ENCODE measurements around the gene PRKD1. TPM values are rescaled to one million over a fixed set of nuclear protein-coding genes. Genes with fewer than 3 reads are reported as not detected.

The PRKD1 gene
- total RNA-seq, 2 experiments from 2014 or later, result not detected

DNA sequence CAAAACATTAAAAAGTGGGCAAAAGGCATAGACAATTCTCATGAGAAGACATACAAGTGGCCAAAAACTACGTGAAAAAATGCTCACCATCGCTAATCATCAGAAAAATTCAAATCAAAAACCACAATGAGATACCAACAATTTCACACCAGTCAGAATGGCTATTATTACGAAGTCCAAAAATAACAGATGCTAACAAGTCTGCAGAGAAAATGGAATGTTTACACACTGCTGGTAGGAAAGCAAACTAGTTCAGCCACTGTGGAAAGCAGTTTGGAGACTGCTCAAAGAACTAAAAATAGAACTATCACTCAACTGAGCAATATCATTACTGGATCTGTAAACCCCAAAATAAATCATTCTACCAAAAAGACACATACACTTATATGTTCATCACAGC, 76.2 kb downstream of the PRKD1 start:
- Mint-ChIP-seq H3K4me1 (ENCODE audit: low read depth) (no peaks in the 10 kb centered on the region), H3K36me3 (ENCODE audit: low read depth) (no peaks in the 10 kb centered on the region), H3K27me3 (no peaks in the 10 kb centered on the region), H3K9me3 (peaks cover 35% of the 10 kb centered on the region), H3K4me3 (no peak overlapping the region), H3K27ac (no peak overlapping the region)
- ATAC-seq (ENCODE audit: poor library complexity) (no peak), DNase-seq (no peak)
- H3K4me3 ChIP-seq (ENCODE audit: low read length), result no peak overlapping the region
- no peaks in the 10 kb centered on the region for H3K36me3 ChIP-seq (ENCODE audit: insufficient read depth, low read length)
- TF ChIP-seq, protein P1, sequence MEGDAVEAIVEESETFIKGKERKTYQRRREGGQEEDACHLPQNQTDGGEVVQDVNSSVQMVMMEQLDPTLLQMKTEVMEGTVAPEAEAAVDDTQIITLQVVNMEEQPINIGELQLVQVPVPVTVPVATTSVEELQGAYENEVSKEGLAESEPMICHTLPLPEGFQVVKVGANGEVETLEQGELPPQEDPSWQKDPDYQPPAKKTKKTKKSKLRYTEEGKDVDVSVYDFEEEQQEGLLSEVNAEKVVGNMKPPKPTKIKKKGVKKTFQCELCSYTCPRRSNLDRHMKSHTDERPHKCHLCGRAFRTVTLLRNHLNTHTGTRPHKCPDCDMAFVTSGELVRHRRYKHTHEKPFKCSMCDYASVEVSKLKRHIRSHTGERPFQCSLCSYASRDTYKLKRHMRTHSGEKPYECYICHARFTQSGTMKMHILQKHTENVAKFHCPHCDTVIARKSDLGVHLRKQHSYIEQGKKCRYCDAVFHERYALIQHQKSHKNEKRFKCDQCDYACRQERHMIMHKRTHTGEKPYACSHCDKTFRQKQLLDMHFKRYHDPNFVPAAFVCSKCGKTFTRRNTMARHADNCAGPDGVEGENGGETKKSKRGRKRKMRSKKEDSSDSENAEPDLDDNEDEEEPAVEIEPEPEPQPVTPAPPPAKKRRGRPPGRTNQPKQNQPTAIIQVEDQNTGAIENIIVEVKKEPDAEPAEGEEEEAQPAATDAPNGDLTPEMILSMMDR (IDR thresholded peaks at IDR 0.05), result no peak
- ChIA-PET POLR2A (no interaction called here), CTCF (no interaction called here)
- H3K9me3 ChIP-seq (ENCODE audit: control insufficient read depth in 1 of 2, insufficient read depth in 1 of 2, low read length in 2 of 2), result peaks cover 0 to 7% of the 10 kb centered on the region in 2 experiments
- H3K27me3 ChIP-seq (ENCODE audit: control insufficient read depth in 1 of 2, insufficient read depth in 2 of 2, low read length in 2 of 2), result no peaks in the 10 kb centered on the region
- H3K4me1 ChIP-seq (ENCODE audit: insufficient read depth, low read length), result no peaks in the 10 kb centered on the region
- intact Hi-C loops (cut with DNase I, micrococcal nuclease), result no loop called here
- H3K27ac ChIP-seq (ENCODE audit: low read depth in 1 of 2, low read length in 2 of 2), result no peak overlapping the region

DNA sequence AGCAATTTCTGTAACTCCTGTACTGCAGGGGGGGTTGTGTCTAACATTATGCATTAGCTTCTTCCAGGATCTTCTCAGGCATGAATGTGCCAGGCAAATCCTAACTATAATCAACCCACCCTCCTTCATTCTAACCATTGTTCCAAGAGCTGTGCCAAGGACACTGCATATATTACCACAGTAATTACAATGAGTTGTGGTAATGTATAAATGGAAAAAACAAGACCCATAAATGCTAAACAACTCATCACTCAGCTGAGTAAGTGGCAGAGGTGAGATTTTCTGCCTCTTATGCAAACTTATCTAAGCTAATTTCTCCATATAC, 80.6 kb downstream of the PRKD1 start:
- Histone ChIP-seq H3K27ac (ENCODE audit: low read depth in 1 of 2, low read length in 2 of 2) (no peak overlapping the region), H3K27me3 (ENCODE audit: control insufficient read depth in 1 of 2, insufficient read depth in 2 of 2, low read length in 2 of 2) (no peaks in the 10 kb centered on the region), H3K36me3 (ENCODE audit: insufficient read depth, low read length) (no peaks in the 10 kb centered on the region), H3K4me3 (ENCODE audit: low read length) (no peak overlapping the region), H3K9me3 (ENCODE audit: control insufficient read depth in 1 of 2, insufficient read depth in 1 of 2, low read length in 2 of 2) (no peaks in the 10 kb centered on the region), H3K4me1 (ENCODE audit: insufficient read depth, low read length) (no peaks in the 10 kb centered on the region)
- CTCF ChIA-PET, result no interaction called here
- DNase-seq (no peak), ATAC-seq (ENCODE audit: poor library complexity) (no peak)
- Mint-ChIP-seq H3K9me3 (peaks cover 17% of the 10 kb centered on the region), H3K27me3 (no peaks in the 10 kb centered on the region), H3K36me3 (ENCODE audit: low read depth) (no peaks in the 10 kb centered on the region), H3K27ac (no peak overlapping the region), H3K4me3 (no peak overlapping the region), H3K4me1 (ENCODE audit: low read depth) (no peaks in the 10 kb centered on the region)
- TF ChIP-seq, protein P1 (IDR thresholded peaks at IDR 0.05), result no peak
- intact Hi-C loops (cut with DNase I, micrococcal nuclease), result no loop called here
- POLR2A ChIA-PET, result no interaction called here

DNA sequence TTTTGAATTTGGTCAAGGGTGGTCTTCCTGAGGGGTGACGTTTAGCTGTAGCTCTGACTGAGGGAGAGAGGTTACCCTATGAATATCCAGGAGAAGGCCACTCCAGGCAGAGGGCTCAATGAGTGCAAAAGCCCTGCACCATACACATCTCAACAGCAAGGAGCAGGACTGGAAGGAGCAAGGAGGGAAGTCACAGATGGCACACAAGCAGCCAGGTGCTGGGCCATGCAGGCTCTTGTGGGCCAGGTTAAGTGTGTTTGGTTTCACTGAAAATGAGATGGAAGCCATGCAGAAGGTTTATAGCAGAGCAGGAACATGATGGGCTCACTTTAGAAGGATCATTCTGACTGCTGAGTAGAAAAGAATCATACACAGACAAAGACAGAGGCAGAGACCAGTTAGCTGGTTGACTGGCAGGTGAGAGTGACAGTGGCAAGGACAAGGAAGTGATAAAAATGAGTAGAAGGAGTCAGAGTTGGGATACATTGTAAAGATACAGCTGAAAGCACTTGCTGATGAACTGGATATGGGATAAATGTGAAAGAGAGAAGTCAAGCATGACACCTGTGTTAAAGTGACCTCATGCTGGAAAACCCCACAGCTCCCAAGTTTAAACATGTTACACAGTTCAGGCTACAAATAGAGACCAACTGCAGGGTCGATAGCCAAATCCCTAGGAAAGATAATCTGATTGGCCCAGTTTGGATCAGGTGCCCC, 81.2 kb downstream of the PRKD1 start:
- ATAC-seq (ENCODE audit: poor library complexity), result no peak
- H3K27ac ChIP-seq (ENCODE audit: low read depth in 1 of 2, low read length in 2 of 2), result no peak overlapping the region
- POLR2A ChIA-PET, result no interaction called here
- Mint-ChIP-seq H3K4me3 (no peak overlapping the region), H3K4me1 (ENCODE audit: low read depth) (no peaks in the 10 kb centered on the region), H3K27me3 (no peaks in the 10 kb centered on the region), H3K27ac (no peak overlapping the region), H3K36me3 (ENCODE audit: low read depth) (no peaks in the 10 kb centered on the region), H3K9me3 (peaks cover 13% of the 10 kb centered on the region)
- DNase-seq, result no peak
- no peak overlapping the region for H3K4me3 ChIP-seq (ENCODE audit: low read length)
- no peaks in the 10 kb centered on the region for H3K9me3 ChIP-seq (ENCODE audit: control insufficient read depth in 1 of 2, insufficient read depth in 1 of 2, low read length in 2 of 2)
- intact Hi-C loops (cut with DNase I, micrococcal nuclease), result no loop called here
- TF ChIP-seq, protein P1 (IDR thresholded peaks at IDR 0.05), result no peak
- H3K4me1 ChIP-seq (ENCODE audit: insufficient read depth, low read length), result no peaks in the 10 kb centered on the region
- CTCF ChIA-PET, result no interaction called here
- H3K27me3 ChIP-seq (ENCODE audit: control insufficient read depth in 1 of 2, insufficient read depth in 2 of 2, low read length in 2 of 2), result no peaks in the 10 kb centered on the region
- no peaks in the 10 kb centered on the region for H3K36me3 ChIP-seq (ENCODE audit: insufficient read depth, low read length)
